NCI-H524 treated with DMSO at 0.1 percent for 48 hours (cell line): ENCODE results near the gene TUT4.

Source experiments
- DNase-seq: peaks from one replicate; lab custom pipeline; 2025; lab: John Stamatoyannopoulos, UW

Gene TUT4

DNA sequence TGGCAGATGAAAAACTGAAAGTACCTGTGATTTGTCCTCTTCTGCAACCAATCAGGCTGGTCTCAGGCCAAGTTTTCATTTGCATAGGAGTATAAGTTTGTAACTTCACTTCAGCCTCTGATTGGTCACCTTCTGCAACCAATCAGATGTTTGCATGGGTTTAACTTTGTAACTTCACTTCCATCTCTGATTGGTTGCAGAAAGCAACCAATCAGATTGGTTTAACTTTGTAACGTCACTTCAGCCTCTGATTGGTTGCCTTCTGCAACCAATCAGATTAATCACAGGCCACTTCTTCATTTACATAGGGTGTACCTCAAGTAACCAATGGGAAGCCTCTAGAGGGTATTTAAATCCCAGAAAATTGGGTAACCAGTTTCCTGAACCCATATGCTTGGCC lies 18.9 kb upstream of the TUT4 start:
- no peak for DNase-seq

DNA sequence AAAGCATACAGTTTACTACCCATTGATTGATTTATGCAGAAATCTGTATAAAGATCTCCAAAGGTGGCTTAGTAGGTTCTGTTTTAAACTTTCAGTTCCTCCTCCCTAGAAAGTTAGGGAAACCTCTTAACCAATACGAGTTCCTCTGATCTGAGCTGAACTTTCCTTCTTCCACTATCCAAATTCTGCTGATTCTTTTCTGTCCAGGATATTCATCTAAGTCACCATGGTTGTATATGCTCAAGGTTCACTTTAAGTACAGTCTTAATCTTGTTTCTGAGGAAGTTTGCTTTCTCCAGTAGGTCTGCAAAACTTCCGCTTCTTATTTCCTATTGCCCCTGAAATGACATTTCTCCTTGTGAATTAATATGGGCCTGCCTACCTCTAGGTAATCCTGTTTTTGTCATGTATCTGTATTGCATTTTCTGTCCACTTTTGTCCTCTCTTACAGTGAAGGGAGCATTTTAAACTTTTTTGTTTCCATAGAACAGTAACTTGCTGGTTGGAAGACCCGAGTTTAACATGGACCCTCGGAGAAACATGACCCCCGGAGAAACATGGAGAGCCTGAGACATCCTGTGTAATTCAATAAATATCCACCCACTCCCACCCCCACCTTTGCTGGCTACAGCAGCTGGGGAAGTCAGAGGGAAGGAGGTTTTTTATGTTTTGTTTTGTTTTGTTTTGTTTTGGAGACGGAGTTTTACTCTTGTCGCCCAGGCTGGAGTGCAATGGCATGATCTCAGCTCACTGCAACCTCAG lies 16.7 kb upstream of the TUT4 start:
- no peak for DNase-seq

GRCh38 chr1:52567943-52568342 lies 15.1 kb upstream of the TUT4 start:
- DNase-seq: no peak

- DNase-seq: no peak
Measured at GRCh38 chr1:52562766-52563165, 9.9 kb upstream of the TUT4 start.

DNA sequence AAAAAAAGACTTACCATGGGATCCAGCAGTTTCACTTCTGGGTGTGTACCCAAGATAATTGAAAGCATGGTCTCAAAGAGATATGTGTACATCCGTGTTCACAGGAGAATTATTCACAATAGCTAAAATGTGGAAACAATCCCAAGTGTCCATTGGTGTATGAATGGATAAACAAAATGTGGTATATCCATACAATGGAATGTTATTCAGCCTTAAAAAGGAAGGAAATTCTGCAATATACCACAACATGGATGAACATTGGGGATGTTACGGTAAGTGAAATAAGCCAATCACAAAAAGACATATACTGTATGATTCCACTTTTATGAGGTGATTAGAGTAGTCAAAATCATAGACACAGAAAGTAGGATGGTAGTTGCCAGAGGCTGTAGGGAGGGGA lies 7.0 kb upstream of the TUT4 start:
- no peak for DNase-seq

DNA sequence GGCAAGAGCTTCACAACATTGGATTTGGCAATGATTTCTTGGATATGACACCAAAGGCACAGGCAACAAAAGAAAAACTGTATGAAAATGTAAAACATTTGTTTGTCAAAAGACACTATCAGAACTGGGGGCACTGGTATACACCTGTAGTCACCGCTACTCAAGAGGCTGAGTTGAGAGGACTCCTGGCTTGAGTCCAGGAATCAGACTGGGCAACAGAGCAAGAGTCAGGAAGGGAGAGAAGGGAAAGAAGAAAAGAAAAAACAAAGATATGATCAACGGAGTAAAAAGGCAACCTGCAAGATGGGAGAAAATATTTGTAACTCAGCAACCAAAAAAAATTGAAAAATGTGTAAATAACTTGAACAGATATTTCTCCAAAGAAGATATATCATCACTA lies 6.0 kb upstream of the TUT4 start:
- no peak for DNase-seq

GRCh38 chr1:52556641-52557360 lies 3.9 kb upstream of the TUT4 start:
- no peak for DNase-seq

DNA sequence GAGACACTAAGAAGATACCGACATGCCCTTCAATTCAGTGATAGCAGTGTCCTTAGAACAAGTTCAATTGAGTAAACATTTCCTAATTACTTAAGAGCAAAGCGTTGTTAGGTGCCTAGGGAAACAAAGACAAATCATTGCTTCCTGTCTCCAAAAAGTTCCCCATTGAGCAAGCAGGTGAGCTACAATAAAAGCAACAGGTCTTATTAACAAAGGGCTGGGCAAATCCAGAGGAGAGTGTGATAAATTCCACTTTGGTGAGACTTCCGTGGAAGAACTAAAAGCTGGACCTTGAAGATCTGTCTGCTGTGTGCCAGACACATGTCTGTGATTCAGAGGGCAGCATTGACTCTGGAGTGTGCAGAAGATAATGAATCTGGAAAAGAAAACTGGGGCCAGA lies 1.9 kb upstream of the TUT4 start:
- DNase-seq: no peak

DNA sequence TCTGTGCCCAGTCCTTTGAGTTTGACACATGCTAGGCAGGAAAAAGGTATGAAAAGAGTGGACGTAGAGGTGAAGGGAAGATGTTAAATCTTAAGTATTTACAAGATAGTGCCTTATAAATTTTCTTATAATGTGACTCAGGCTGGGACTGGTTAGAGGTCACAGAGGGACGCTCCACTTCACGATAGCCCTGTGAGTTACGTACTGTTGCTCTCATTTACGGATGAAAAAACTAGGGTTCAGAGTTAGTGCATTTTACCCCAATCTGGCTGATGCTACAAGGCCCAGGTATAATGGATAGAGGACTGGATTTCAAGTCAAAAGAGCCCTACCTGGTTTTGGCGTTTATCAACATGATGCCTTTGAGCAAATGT lies 1.4 kb upstream of the TUT4 start:
- no peak for DNase-seq

- no peak for DNase-seq
Measured at GRCh38 chr1:52553362-52554266, 722 bp upstream of the TUT4 start.

DNA sequence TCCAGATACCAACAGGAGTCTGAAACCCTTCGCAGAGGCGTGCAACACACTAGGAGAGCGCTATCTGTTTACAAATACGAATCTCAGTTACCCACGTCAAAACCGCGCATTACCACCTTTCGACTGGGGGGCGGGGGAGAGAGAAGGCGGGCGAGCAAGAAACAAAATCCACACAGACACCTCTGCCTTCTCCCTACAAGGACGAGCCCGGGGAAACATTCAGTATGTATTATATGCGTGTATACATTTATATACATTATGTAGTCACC lies 722 bp downstream of the TUT4 start:
- DNase-seq: no peak

- DNase-seq: no peak
Measured at GRCh38 chr1:52551507-52552235, 1.2 kb downstream of the TUT4 start.

GRCh38 chr1:52550447-52550846 lies 2.4 kb downstream of the TUT4 start:
- DNase-seq: no peak

DNA sequence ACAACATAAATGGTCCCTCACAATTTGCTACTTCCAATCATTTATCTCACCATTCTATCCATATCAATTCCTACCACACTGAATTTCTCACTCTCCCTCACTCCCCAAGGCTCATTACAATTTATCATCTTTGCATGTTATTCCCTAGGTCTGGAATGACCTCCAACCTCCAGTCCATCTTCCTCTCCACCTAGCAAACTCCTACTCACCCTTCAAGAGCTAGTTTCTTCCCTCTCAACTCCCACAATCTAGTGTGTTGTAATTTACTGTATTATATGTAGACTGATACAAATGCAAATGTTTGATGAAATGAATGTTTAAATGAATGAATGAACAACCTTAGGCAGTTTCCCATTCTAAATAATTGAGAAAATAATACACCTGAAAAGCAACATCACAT lies 3.6 kb downstream of the TUT4 start:
- no peak for DNase-seq

- DNase-seq: no peak
Measured at GRCh38 chr1:52546852-52547251, 6.0 kb downstream of the TUT4 start.

GRCh38 chr1:52544665-52545525 lies 8.0 kb downstream of the TUT4 start:
- DNase-seq: no peak

DNA sequence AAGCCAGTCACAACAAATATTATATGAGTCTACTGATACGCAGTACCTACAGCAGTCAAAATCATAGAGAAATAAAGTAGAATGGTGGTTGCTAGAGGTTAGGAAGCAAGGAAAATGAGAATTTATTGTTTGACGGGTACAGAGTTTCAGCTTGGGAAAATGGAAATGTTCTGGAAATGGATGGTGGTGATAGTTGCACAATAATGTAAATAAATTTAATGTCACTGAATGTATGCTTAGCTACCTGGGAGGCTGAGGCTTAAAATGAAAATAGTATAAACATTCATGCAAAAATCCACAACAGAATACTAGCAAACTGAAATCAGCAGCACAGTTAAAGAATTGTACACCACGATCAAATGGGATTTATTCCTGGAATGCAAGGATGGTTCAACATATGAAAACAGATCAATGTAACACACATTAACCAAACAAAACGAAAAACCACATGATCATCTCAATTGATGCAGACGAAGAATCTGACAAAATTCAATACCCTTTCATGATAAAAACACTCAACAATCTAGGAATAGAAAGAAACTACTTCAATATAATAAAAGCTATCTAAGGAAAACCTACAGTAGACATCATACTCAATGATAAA lies 10.7 kb downstream of the TUT4 start:
- DNase-seq: no peak

- no peak for DNase-seq
Measured at GRCh38 chr1:52534928-52535764, 17.7 kb downstream of the TUT4 start.

GRCh38 chr1:52533713-52534112 lies 19.2 kb downstream of the TUT4 start:
- DNase-seq: no peak

DNA sequence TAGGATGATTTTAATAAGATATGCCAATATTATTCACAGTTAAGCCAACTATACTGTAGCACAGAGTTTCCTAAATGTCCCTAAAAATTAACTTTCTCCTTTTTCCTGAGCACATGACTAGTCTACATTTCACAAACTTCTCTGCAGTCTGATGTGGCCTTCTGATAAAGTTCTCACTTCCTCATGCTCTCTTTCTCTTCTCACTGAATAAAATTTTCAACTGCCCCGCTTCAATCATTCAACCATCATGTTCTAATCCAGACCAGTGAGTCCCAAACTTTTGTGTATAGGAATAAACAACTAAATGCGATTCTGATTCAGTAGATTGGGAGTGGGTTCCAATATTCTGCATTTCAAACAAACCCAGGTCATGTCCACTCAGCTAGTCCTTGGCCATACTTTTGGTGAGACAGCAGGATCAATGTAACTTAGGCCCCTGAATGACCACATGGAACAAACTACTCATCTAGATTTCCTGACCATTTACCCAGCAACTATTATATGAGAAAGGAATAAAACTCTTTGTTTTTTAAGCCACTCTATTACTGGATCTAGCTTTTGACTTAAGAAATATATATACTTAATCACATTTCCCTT lies 20.1 kb downstream of the TUT4 start:
- no peak for DNase-seq
